Cerebellar nuclear complex (tissue), 1 donor: ENCODE data around the gene PPL.
"Not testable (repeated sequence)": the region's sequence is repeated elsewhere in the genome, so short reads cannot be mapped to it uniquely, and the experiment has no call there.

ENCODE experiments used
- DNase-seq, 2 experiments: peaks; one replicate each; lab custom pipeline; 2025; lab: John Stamatoyannopoulos, UW

The PPL gene

GRCh38 chr16:4933433-4933832, 3.5 kb downstream of the PPL start:
- DNase-seq: no peak

DNA sequence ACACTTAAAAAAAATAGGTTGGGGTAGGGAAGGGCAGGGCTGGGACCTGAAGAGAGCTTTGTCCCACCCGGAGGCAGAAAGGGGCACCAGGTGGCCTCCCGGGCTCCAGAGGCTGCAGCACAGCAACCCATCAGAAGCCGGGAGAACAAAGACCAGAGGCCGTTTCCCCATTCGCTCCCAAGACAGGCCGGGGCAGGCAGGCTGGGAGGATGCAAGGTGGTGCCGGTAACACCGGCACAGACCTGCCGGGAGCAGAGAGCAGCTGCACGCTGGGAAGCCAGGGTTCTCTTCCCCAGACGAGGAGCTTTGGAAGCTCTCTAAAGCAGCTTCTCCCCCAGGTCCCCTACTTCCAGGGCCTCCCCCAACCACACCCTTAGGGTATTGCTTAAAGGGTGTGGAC, 5.6 kb downstream of the PPL start:
- no peak for DNase-seq

DNA sequence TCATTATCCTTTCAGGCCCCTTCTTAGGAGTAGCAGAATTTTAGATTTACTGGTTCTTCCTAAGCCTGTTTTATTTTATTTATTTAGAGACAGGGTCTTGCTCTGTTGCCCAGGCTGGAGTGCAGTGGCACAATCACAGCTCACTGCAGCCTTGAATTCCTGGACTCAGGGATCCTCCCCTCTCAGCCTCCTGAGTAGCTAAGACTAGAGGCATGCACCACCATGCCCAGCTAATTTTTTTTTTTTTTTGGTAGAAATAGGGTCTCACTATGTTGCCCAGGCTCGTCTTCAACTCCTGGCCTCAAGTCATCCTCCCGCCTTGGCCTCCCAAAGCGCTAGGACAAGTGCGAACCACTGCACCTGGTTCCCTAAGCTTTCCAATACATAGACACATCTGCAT, 7.3 kb downstream of the PPL start:
- not testable (repeated sequence) for DNase-seq

- no peak for DNase-seq
Measured at GRCh38 chr16:4928227-4928626, 8.7 kb downstream of the PPL start.

- DNase-seq: no peak
Measured at GRCh38 chr16:4927661-4928060, 9.3 kb downstream of the PPL start.

GRCh38 chr16:4926928-4927327, 10.0 kb downstream of the PPL start:
- no peak for DNase-seq

DNA sequence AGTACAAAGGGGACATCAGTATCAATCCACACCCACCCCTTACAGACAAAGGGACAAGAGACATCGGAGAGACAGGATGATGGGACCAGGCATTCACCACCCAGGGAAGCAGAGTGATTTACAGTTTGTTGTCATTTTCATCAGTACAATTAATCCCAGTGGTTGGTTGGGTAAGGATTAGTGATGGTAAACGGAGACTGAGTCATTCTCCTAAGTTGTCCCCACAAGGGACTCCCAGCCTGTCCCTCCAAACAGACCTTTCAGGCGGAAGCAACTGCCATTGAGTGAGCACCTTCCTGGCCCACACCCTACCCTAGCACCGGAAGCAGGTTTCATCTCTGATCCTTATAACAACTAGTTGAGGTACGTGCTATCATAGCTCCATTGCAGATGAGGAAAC, 11.2 kb downstream of the PPL start:
- no peak for DNase-seq

GRCh38 chr16:4925293-4925607, 11.7 kb downstream of the PPL start:
- DNase-seq: no peak

GRCh38 chr16:4924593-4925292, 12.2 kb downstream of the PPL start:
- no peak for DNase-seq

DNA sequence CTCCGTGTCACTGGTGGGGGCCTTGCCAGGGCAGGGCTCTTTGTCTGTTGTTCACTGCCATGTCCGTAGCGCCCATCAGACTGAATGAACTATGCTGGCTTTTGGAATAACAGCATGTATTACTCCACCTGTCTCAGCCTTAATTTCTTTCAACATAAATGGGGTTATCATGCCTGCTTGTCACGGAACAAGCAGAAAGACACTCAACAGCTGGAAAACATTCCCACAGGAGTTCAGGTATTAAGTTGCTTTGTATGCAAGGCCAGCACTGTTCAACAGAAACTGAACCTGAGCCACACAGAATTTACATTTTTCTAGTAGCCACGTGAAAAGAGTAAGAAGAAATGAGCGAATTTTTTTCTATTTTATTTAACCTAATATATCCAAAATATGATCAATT, 13.1 kb downstream of the PPL start:
- no peak for DNase-seq

GRCh38 chr16:4922721-4923342, 14.1 kb downstream of the PPL start:
- DNase-seq: no peak

- no peak for DNase-seq
Measured at GRCh38 chr16:4920826-4921225, 16.1 kb downstream of the PPL start.

DNA sequence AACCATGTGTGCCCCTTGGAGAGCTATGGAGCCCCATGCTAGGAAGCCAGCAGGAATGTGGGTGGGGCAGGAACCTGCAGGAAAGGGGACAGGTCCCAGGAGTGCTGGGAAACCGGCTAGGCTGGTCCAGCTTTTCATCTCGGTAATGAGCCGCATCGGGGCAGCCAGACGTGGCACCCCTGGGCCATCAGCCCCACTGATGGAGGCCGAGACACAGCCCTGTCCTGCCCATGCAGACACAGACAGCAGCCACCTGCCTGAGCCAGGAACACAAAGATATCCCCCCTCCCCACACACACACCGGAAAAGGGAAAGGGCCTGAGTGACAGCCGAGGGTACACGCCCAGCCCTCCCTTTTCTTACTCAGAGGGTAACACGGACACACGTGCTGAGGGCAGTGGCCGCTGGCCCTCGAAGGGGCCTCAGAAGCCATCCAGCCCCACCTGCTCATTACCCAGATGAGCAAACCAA, 18.1 kb downstream of the PPL start:
- no peak for DNase-seq

DNA sequence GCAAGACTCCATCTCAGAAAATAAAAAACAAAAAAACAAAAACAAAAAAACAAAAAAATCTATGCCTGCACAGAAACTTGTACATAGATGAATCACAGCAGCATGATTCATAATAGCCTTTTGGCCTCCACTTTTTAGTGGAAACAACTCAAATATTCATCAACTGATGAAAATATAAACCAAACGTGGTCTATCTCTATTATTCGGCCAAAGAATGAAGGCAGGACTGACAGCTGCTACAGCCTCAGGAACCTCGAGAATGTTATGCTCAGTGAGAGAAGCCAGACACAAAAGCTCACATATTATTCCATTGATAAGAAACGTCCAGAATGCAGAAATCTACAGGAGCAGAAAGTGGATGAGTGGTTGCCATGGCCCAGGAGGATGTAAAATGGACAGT, 19.8 kb downstream of the PPL start:
- no peak for DNase-seq

- no peak for DNase-seq
Measured at GRCh38 chr16:4915226-4915761, 21.7 kb downstream of the PPL start.

- DNase-seq: no peak
Measured at GRCh38 chr16:4914528-4915225, 22.3 kb downstream of the PPL start.

DNA sequence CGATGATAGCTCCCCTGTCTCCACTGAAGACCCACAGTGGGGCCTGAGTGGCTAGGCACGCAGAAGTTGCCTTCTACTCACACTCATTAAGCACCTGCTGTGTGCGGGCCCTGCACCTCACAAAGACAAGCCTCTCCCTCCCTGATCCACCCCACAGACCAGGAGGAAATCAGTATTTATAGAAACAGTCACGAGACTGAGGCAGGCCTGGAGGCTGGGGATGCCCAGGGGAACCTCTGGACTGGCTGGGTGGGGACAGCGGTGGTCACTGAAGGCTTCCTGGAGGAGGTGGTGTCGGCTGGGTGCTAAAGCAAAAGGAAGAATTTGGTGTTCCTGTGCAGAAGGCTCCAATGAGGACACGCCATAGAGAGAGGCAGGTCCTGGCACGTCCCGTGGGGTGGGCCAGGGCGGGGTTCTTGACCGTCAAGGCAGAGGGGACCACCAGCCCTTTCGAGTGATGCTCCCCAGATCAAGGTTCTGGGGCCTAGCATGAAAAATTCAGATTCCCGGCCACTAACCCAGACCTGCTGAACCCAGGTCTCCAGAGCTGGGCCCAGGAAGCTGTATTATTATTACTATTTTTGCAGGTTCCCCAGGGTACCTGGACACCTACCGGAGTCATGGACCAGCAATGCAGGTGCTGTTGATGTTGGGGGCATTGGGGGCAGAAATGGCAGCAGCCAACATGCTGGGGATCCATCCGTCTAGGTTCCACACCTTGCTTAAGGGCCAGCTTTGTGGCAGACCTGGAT, 23.0 kb downstream of the PPL start:
- DNase-seq: no peak

- no peak for DNase-seq
Measured at GRCh38 chr16:4913130-4913773, 23.7 kb downstream of the PPL start.

- DNase-seq: no peak
Measured at GRCh38 chr16:4911970-4912386, 25.0 kb downstream of the PPL start.

DNA sequence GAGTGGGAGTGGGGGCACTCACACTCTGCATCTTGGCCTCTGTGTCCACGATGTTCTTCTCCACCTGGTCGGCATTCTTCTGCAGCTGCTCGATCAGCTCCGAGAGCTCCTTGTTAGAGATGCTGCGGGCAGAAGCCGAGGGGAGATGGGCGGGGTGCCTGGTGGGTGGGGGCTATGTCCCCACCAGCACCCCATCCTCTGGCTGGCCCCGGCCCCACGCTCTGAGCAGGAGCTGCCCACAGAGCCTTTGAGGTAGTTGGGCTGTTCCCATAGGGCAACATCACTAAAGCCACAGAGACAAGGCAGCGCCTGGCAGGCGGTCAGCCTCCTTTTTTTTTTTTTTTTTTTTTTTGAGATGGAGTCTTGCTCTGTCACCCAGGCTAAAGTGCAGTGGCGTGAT, 26.1 kb downstream of the PPL start:
- no peak for DNase-seq

GRCh38 chr16:4909825-4910224, 27.1 kb downstream of the PPL start:
- no peak for DNase-seq

DNA sequence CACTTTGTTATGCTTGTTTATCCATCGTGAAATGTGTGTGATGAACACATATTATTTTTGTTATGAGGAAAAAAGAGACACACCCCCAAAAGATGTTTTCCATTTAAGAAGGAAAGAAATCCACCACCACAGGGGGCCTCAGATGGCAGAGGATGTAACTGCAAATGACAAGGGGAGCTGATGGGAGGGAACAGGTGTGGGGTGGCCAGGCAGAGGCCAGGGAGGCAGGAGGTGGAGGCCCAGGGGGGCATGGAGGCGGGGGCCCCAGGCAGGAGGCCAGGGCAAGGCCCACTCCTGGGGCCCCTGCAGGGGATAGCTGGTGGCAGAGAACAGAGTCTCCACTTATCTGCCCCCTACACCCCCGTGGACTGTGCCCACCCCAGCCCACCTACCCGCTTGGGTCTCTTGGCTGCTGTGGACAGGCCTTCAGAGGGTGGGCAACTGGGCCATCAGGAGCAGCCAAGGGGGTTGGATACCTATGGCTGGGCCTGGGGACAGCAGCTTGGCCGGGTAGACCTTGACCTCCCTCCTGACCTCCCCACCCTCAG, 28.0 kb downstream of the PPL start:
- DNase-seq: no peak
